ENCODE data around the gene MFSD2B. TPM values are rescaled to one million over a fixed set of nuclear protein-coding genes. Genes with fewer than 3 reads are reported as not detected.

The MFSD2B gene
- total and polyA plus RNA-seq, 2 donors (not counting 1 experiment from before 2014, with no cell fraction given) = not detected

DNA sequence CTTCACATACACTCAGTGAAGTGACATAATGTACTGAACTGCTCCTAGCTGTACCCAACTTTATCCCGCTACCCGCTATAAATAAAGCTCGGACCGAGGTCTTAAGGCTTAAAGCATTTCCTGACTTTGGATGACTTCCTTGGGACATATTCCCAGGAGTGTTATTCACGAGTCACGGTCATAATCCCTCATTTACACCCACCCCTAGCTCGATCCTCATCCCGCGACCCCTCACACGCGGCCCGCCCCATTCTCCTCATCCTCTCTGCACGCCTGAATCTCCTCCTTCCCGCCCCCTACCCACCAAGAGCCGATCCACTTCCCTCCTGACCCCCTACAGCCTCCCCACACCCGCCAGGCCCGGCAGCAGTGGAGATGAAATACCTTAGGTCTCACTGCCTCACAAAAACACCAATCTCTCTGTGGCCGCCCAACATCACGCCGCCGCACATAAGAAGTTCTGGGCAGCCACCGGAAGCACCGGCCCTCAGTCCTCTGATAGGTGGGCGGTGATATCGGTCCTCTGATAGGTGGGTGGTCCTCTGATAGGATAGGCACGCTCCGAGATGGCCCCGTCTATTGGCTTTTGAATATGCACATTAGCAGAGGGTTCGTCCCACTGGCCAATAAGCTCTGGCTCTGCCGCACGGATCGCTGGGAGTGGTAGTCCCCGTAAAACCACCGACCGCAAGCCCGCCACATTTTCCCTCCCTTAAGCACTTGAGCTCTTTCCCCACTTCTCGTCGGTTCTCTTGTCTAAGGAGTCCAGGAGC, 37.2 kb downstream of the MFSD2B start, which contains the start of gene WDCP:
Gene WDCP (minus strand): TSS at position 462 of the 773 bp plus-strand sequence. CDS start 7,897 bp downstream, outside the sequence.
- H3K4me1 Mint-ChIP-seq = peaks cover 25% of the 10 kb centered on the region
- WGBS (ENCODE audit: insufficient coverage) = 0% methylated on average over 32 of the region's 38 CpGs
- Histone ChIP-seq H2AFZ (ENCODE audit: insufficient read depth, low read depth, low read length, poor library complexity, severe bottlenecking) (peak within 1 kb of the TSS; percentile 97), H3K4me2 (replicated peaks; ENCODE audit: low read depth, low read length, poor library complexity, severe bottlenecking) (peak within 1 kb of the TSS; percentile 96), H3K9me3 (ENCODE audit: control extremely low read depth in 1 of 3, control insufficient read depth in 2 of 3, insufficient read depth in 1 of 3, low read length in 2 of 3) (no peaks in the 10 kb centered on the region), H3K27ac (ENCODE audit: low read length in 2 of 2) (peak within 1 kb of the TSS in 1 of 2 donors; percentile 79), H3K27me3 (replicated peaks in 1 of 4; ENCODE audit: control extremely low read depth in 1 of 4, control insufficient read depth in 3 of 4, insufficient read depth in 4 of 4, low read length in 3 of 4) (peaks cover 0 to 20% (median 2%) of the 10 kb centered on the region in 4 experiments), H3K4me3 (ENCODE audit: control extremely low read depth in 1 of 5, extremely low read depth in 1 of 5, insufficient read depth in 1 of 5, low read depth in 2 of 5, low read length in 4 of 5) (peak within 1 kb of the TSS; percentile 53 to 92 (median 79)), H3K4me1 (ENCODE audit: control insufficient read depth in 2 of 2, insufficient read depth in 2 of 2, low read length in 2 of 2) (peaks cover 24 to 26% of the 10 kb centered on the region in 2 donors), H3K36me3 (replicated peaks in 1 of 2; ENCODE audit: control extremely low read depth in 1 of 2, control insufficient read depth in 1 of 2, extremely low read depth in 1 of 2, insufficient read depth in 2 of 2, low read length in 1 of 2) (no peaks in the 10 kb centered on the region), H4K20me1 (ENCODE audit: control insufficient read depth, insufficient read depth, low read length, poor library complexity, severe bottlenecking) (no peaks in the 10 kb centered on the region), H3K79me2 (ENCODE audit: control insufficient read depth, insufficient read depth, low read length) (peaks cover 18% of the 10 kb centered on the region), H3K9ac (ENCODE audit: low read length) (peak within 1 kb of the TSS; percentile 92)
- H3K27ac Mint-ChIP-seq = peak within 1 kb of the TSS; percentile 86
- H3K4me3 Mint-ChIP-seq = peak within 1 kb of the TSS; percentile 90
- no peaks in the 10 kb centered on the region for H3K9me3 Mint-ChIP-seq (ENCODE audit: insufficient read depth)
- DNase-seq (peak; percentile 95), ATAC-seq (ENCODE audit: low read depth) (peak; percentile 99)
- TF ChIP-seq EZH2 (IDR thresholded peaks at IDR 0.05; ENCODE audit: borderline replicate concordance, insufficient read depth, low read depth, low read length, poor library complexity, severe bottlenecking) (no peak), CTCF (IDR thresholded peaks at IDR 0.05) (no peak)
- POLR2A ChIA-PET = interaction anchor here (1.7 to 1.8 kb wide), 2 partner anchors 29 to 120 kb away, joined by 16 to 20 read pairs; partner anchors contain the start of genes ATAD2B and SF3B6
- CTCF ChIA-PET = interaction anchor here (1.0 to 2.0 kb wide), 6 partner anchors 19 to 222 kb away, joined by 3 to 18 read pairs (median 6); partner anchors contain the start of genes ATAD2B, SF3B6 and TP53I3
- no peaks in the 10 kb centered on the region for H3K27me3 Mint-ChIP-seq
- intact Hi-C loops (cut with micrococcal nuclease) = loop anchor here (1.0 to 2.0 kb wide), 6 partner anchors 29 to 1832 kb away; partner anchors contain the start of genes ASXL2, ATAD2B, CENPO and FAM228B

Data from B cell (primary cell).